OCI-LY3 (cell line): ENCODE data around the gene ZGRF1.

Source experiments
- H2AFZ ChIP-seq: fragments of 200-600, 300-600 bp; shearing (Covaris generic); 2 replicates; pipeline ENCODE4 v1.6.0; 2014; ENCODE audit warnings: antibody characterized with exemption, low read depth, low read length
- H3K27ac ChIP-seq: fragments of 200-600, 300-600 bp; sonication (generic); 2 replicates; pipeline ENCODE4 v1.5.1; 2014; ENCODE audit warnings: mild to moderate bottlenecking, low read length, moderate library complexity, mixed read lengths
- H3K27me3 ChIP-seq: fragments of 200-600, 300-600 bp; sonication (generic); 2 replicates; pipeline ENCODE4 v1.6.1; 2014; ENCODE audit warnings: low read depth, low read length, mixed read lengths
- H3K36me3 ChIP-seq: fragments of 200-600, 300-600 bp; sonication (generic); replicated peaks from 2 replicates; pipeline ENCODE3; 2014; ENCODE audit warnings: low read depth, low read length, mixed read lengths
- H3K4me1 ChIP-seq: fragments of 300-600, 200-600 bp; sonication (generic); 2 replicates; pipeline ENCODE4 v1.6.1; 2014; ENCODE audit warnings: low read length, mixed read lengths
- H3K4me2 ChIP-seq: fragments of 200-600, 300-600 bp; sonication (generic); 2 replicates; pipeline ENCODE4 v1.6.1; 2014; ENCODE audit warnings: low read length, mixed read lengths
- H3K4me3 ChIP-seq: fragments of 300-600, 200-600 bp; sonication (generic); 2 replicates; pipeline ENCODE4 v1.5.1; 2014; ENCODE audit warnings: antibody characterized with exemption, mild to moderate bottlenecking, low read length, moderate library complexity
- H3K79me2 ChIP-seq: fragments of 300-600, 200-600 bp; shearing (Covaris generic); 2 replicates; pipeline ENCODE4 v1.6.1; 2014; ENCODE audit warnings: mild to moderate bottlenecking, low read length, mixed read lengths
- H3K9ac ChIP-seq: fragments of 300-600, 200-600 bp; shearing (Covaris generic); 2 replicates; pipeline ENCODE4 v1.6.0; 2014; ENCODE audit warnings: mild to moderate bottlenecking, low read length, moderate library complexity
- H3K9me3 ChIP-seq: fragments of 200-600, 300-600 bp; shearing (Covaris generic); 2 replicates; pipeline ENCODE4 v1.6.1; 2014; ENCODE audit warnings: low read length, mixed read lengths; ENCODE audit not compliant: insufficient read depth
- H4K20me1 ChIP-seq: fragments of 200-600, 300-600 bp; sonication (generic); 2 replicates; pipeline ENCODE4 v1.6.1; 2016; ENCODE audit warnings: low read length, mixed read lengths; ENCODE audit not compliant: insufficient read depth
- CTCF ChIP-seq: fragments of 200-600, 300-600 bp; sonication (generic); IDR thresholded peaks from 2 replicates; pipeline ENCODE4 v1.5.1; 2014; ENCODE audit warnings: antibody characterized with exemption, low read length, low read depth
- EZH2phosphoT487 ChIP-seq: fragments of 200-600 bp; shearing (Covaris generic); IDR thresholded peaks from 2 replicates; pipeline ENCODE4 v1.6.1; 2018; ENCODE audit warnings: antibody characterized with exemption, mixed run types, low read depth

Gene ZGRF1

GRCh38 chr4:112518675-112519074, 118.0 kb downstream of the ZGRF1 start:
- no peaks in the 10 kb centered on the region for H4K20me1 ChIP-seq
- peaks cover 43% of the 10 kb centered on the region for H3K4me1 ChIP-seq
- H3K27me3 ChIP-seq: peaks cover 62% of the 10 kb centered on the region
- no peak overlapping the region for H3K27ac ChIP-seq
- no peaks in the 10 kb centered on the region for H3K36me3 ChIP-seq
- no peaks in the 10 kb centered on the region for H3K9me3 ChIP-seq
- H3K4me3 ChIP-seq: no peak overlapping the region
- no peak for TF ChIP-seq CTCF
- 0 out of 2 replicates have a peak, but pooled peaks have one; percentile 19 for TF ChIP-seq EZH2phosphoT487
- H3K4me2 ChIP-seq: no peak overlapping the region; the same call in 1 of the 2 replicates
- H3K9ac ChIP-seq: no peak overlapping the region
- no peaks in the 10 kb centered on the region for H3K79me2 ChIP-seq
- no peak overlapping the region for H2AFZ ChIP-seq

- H3K4me1 ChIP-seq: peaks cover 43% of the 10 kb centered on the region
- H2AFZ ChIP-seq: no peak overlapping the region
- no peaks in the 10 kb centered on the region for H3K79me2 ChIP-seq
- no peak overlapping the region for H3K27ac ChIP-seq
- no peak for TF ChIP-seq EZH2phosphoT487
- no peak for TF ChIP-seq CTCF
- no peak overlapping the region for H3K9ac ChIP-seq
- H3K4me3 ChIP-seq: peak overlapping the region; percentile 95
- H3K9me3 ChIP-seq: no peaks in the 10 kb centered on the region
- H4K20me1 ChIP-seq: no peaks in the 10 kb centered on the region
- H3K4me2 ChIP-seq: peak overlapping the region; percentile 95
- H3K36me3 ChIP-seq: no peaks in the 10 kb centered on the region
- peaks cover 70% of the 10 kb centered on the region for H3K27me3 ChIP-seq
Measured at GRCh38 chr4:112517911-112518310, 118.8 kb downstream of the ZGRF1 start.

GRCh38 chr4:112517067-112517634, 119.6 kb downstream of the ZGRF1 start:
- peak overlapping the region; percentile 95 for H3K4me3 ChIP-seq
- no peak for TF ChIP-seq EZH2phosphoT487
- TF ChIP-seq CTCF: peak; percentile 38
- H3K79me2 ChIP-seq: no peaks in the 10 kb centered on the region
- H4K20me1 ChIP-seq: no peaks in the 10 kb centered on the region
- no peak overlapping the region for H3K27ac ChIP-seq
- H3K36me3 ChIP-seq: no peaks in the 10 kb centered on the region
- H3K27me3 ChIP-seq: peaks cover 75% of the 10 kb centered on the region
- peak overlapping the region; percentile 30 for H3K9ac ChIP-seq
- H2AFZ ChIP-seq: peak overlapping the region; percentile 97
- peak overlapping the region; percentile 95 for H3K4me2 ChIP-seq
- peaks cover 37% of the 10 kb centered on the region for H3K4me1 ChIP-seq
- no peaks in the 10 kb centered on the region for H3K9me3 ChIP-seq

GRCh38 chr4:112516471-112517066, 120.1 kb downstream of the ZGRF1 start:
- H3K4me3 ChIP-seq: peak overlapping the region; percentile 95
- no peaks in the 10 kb centered on the region for H3K79me2 ChIP-seq
- H3K9me3 ChIP-seq: no peaks in the 10 kb centered on the region
- TF ChIP-seq EZH2phosphoT487: no peak
- no peak for TF ChIP-seq CTCF
- H2AFZ ChIP-seq: peak overlapping the region; percentile 97
- no peaks in the 10 kb centered on the region for H3K36me3 ChIP-seq
- H3K4me2 ChIP-seq: peak overlapping the region; percentile 95
- peaks cover 33% of the 10 kb centered on the region for H3K4me1 ChIP-seq
- no peaks in the 10 kb centered on the region for H4K20me1 ChIP-seq
- H3K9ac ChIP-seq: peak overlapping the region; percentile 30
- no peak overlapping the region for H3K27ac ChIP-seq
- peaks cover 73% of the 10 kb centered on the region for H3K27me3 ChIP-seq
